Stomach (tissue), 9 donors: Measurements from ENCODE around the gene ALG9. TPM values are rescaled to one million over a fixed set of nuclear protein-coding genes. Genes with fewer than 3 reads are reported as not detected.
"Not testable (repeated sequence)": the region's sequence is repeated elsewhere in the genome, so short reads cannot be mapped to it uniquely, and the experiment has no call there.

Experiments used
- DNase-seq, 2 donors: peaks; one replicate each; pipeline versions ENCODE4 v3.0.0 to v3.0.0-alpha.2; 2013 to 2019
- H3K27ac ChIP-seq, 5 donors: fragments of 200-600 bp in 4 of 5; sonication (generic) in 4 of 5; one replicate each; pipeline ENCODE4 v1.5.1; 2013 to 2019; ENCODE audit warnings: mild to moderate bottlenecking in 1 of 5, moderate library complexity in 1 of 5
- H3K27me3 ChIP-seq, 3 donors: fragments of 200-600 bp; sonication (generic); one replicate each; pipeline ENCODE4 v1.5.1; 2017 to 2019; ENCODE audit warnings: mixed run types in 1 of 3
- H3K36me3 ChIP-seq, 4 donors: fragments of 200-600 bp; sonication (generic); 1 replicate in 3 of 4; 2 replicates in 1 of 4; pipeline ENCODE4 v1.5.1; 2016 to 2019
- H3K4me1 ChIP-seq, 4 donors: fragments of 200-600 bp; sonication (generic); one replicate each; pipeline ENCODE4 v1.5.1; 2016 to 2019
- H3K4me3 ChIP-seq, 4 donors: fragments of 200-600 bp; sonication (generic) in 3 of 4; one replicate each; pipeline ENCODE4 v1.5.1; 2016 to 2019; ENCODE audit warnings: mild to moderate bottlenecking in 1 of 4
- H3K9me3 ChIP-seq, 4 donors: fragments of 200-600 bp; sonication (generic); one replicate each; pipeline ENCODE4 v1.5.1; 2016 to 2019
- EP300 ChIP-seq: sonication (generic); formaldehyde crosslinking; IDR thresholded peaks from one replicate; pipeline ENCODE4 v1.6.1; 2017; ENCODE audit warnings: antibody characterized with exemption
- POLR2A ChIP-seq, 4 donors: fragments of 450-650 bp; IDR thresholded peaks; one replicate each; pipeline ENCODE4 v1.6.1; 2016; ENCODE audit warnings: antibody characterized with exemption in 4 of 4, control low read depth in 2 of 4, mild to moderate bottlenecking in 1 of 4, moderate library complexity in 1 of 4
- POLR2AphosphoS5 ChIP-seq, 3 donors: sonication (generic); formaldehyde crosslinking; IDR thresholded peaks; one replicate each; pipeline ENCODE4 v1.6.1; 2016; ENCODE audit warnings: antibody characterized with exemption in 3 of 3
- WGBS, 5 donors: extraction: QIAGEN DNeasy Blood & Tissue Kit in 3 of 5; methylation state at CpG; one replicate each; pipeline versions ENCODE4 v1.1.5 to v1.1.7; 2013 to 2018; 5-methylcytosine and 5-hydroxymethylcytosine counted together
- intact Hi-C: fragments of 100-400 bp; cut with DNase I; formaldehyde crosslinking; loops from one replicate; pipeline ENCODE4 v1.15.1; 2023; ENCODE audit warnings: low total_unique reads
- polyA plus RNA-seq, 3 donors: library from polyadenylated mRNA; stranded (reverse); fragments of 200-250 nt; gene quantifications; one replicate each; pipeline ENCODE4 v1.2.3, GENCODE V29; 2013
- total RNA-seq, 5 donors: library from RNA; depleted of rRNA; stranded (reverse); fragments of >200 nt; gene quantifications; one replicate each; pipeline versions ENCODE4 v1.1.0 to v1.2.3, GENCODE V29; 2014 to 2016
- TF ChIP-seq, protein P1 (sequence below), 7 experiments: fragments of 450-650 bp in 4 of 7; fragments of 200-600 bp in 3 of 7; sonication (generic) in 3 of 7; IDR thresholded peaks; one replicate each; pipeline ENCODE4 v1.5.1; 2016 to 2019; ENCODE audit warnings: antibody characterized with exemption in 7 of 7, control low read depth in 2 of 7, mild to moderate bottlenecking in 1 of 7
- donor health status: healthy with polysubstance abuse.
- donor health status: Bipolar disorder and iron deficiency.
- donor health status: healthy.

The ALG9 gene
- total and polyA plus RNA-seq, 8 donors, result 11.9 to 53.7 (median 25.5) TPM

DNA sequence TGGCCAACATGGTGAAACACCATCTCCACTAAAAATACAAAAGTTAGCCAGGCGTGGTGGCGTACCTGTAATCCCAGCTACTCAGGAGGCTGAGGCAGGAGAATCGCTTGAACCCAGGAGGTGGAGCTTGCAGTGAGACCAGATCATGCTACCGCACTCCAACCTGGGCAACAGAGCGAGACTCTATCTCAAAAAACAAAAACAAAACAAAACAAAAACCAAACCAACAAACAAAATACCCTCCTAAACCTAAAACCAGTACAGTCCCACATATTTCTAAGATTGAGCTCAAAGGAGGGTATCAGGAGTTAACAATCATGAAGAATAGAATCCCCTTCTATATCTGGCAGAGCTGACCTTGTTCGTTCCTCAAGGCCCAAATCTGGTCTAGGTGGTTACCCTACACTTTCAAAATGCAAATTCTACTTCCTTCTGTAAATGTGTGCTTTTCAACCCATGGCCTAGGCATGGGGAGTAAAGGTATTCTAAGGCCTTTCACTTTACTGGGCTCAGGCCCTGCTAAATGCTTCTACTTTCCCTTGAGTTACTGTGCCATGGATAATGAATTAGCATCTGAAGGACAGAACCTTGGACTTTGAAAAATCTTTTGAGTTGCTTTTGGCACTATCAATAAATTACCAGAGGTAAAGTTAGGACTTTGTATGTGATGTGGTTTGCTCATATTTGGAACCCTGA, 94.8 kb downstream of the ALG9 start:
- peaks cover 10 to 40% (median 19%) of the 10 kb centered on the region in 4 donors for H3K4me1 ChIP-seq
- no peaks in the 10 kb centered on the region for H3K9me3 ChIP-seq
- H3K36me3 ChIP-seq, result no peaks in the 10 kb centered on the region
- no peak for TF ChIP-seq POLR2A (IDR thresholded peaks at IDR 0.05)
- TF ChIP-seq, protein P1, sequence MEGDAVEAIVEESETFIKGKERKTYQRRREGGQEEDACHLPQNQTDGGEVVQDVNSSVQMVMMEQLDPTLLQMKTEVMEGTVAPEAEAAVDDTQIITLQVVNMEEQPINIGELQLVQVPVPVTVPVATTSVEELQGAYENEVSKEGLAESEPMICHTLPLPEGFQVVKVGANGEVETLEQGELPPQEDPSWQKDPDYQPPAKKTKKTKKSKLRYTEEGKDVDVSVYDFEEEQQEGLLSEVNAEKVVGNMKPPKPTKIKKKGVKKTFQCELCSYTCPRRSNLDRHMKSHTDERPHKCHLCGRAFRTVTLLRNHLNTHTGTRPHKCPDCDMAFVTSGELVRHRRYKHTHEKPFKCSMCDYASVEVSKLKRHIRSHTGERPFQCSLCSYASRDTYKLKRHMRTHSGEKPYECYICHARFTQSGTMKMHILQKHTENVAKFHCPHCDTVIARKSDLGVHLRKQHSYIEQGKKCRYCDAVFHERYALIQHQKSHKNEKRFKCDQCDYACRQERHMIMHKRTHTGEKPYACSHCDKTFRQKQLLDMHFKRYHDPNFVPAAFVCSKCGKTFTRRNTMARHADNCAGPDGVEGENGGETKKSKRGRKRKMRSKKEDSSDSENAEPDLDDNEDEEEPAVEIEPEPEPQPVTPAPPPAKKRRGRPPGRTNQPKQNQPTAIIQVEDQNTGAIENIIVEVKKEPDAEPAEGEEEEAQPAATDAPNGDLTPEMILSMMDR (IDR thresholded peaks at IDR 0.05), result no peak
- no peak for TF ChIP-seq POLR2AphosphoS5 (IDR thresholded peaks at IDR 0.05)
- TF ChIP-seq EP300, result no peak
- intact Hi-C loops, result no loop called here
- peak overlapping the region in 4 of 5 donors; percentile 9 to 73 (median 49) for H3K27ac ChIP-seq
- no peak overlapping the region for H3K4me3 ChIP-seq
- 81 to 86% (median 83%) methylated on average over 6 of the region's 6 CpGs for WGBS, 5 donors
- DNase-seq, result peak in 1 of 2 donors; percentile 16
- H3K27me3 ChIP-seq, result no peaks in the 10 kb centered on the region

DNA sequence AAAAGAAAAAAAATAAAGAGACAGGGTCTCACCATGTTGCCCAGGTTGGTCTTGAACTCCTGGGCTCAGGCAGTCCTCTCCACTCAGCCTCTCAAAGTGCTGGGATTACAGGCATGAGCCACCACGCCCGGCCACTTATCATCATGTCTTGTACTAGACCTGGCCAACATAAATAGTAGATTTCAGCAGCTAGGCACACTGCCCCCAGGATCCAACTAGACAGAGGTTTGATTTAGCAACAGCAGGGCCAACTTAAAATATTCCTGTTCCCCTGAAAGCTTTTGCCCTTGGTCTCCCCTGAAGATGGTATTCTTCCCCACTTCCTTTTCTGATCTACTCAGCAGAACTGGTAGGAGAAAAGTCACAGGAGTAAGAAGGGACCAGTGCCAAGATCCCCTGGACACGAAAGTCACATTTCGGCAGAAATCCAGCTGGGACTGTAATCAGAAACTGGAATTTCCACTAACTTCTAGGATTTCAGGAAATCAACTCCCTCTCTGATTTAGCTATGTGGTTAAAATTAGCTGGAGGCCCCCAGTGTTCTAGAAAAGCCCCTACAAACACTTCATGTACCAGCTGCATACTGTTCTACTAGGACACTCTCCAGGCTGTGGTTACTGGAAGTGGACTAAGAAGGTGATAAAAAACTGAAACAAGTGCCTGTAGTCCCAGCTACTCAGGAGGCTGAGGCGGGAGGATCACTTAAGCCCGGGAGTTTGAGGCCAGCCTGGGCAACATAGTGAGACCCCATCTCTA, 96.2 kb downstream of the ALG9 start:
- peak overlapping the region; percentile 23 to 73 (median 55) for H3K27ac ChIP-seq
- H3K4me3 ChIP-seq, result no peak overlapping the region
- H3K4me1 ChIP-seq, result peaks cover 10 to 40% (median 19%) of the 10 kb centered on the region in 4 donors
- no peaks in the 10 kb centered on the region for H3K9me3 ChIP-seq
- H3K27me3 ChIP-seq, result no peaks in the 10 kb centered on the region
- DNase-seq, result peak; percentile 49 to 59
- intact Hi-C loops, result no loop called here
- WGBS, 5 donors, result 28 to 54% (median 38%) methylated on average over 6 of the region's 6 CpGs
- TF ChIP-seq POLR2AphosphoS5 (IDR thresholded peaks at IDR 0.05) (no peak), POLR2A (IDR thresholded peaks at IDR 0.05) (no peak), EP300 (no peak)
- TF ChIP-seq, protein P1 (IDR thresholded peaks at IDR 0.05), result no peak
- H3K36me3 ChIP-seq, result no peaks in the 10 kb centered on the region

DNA sequence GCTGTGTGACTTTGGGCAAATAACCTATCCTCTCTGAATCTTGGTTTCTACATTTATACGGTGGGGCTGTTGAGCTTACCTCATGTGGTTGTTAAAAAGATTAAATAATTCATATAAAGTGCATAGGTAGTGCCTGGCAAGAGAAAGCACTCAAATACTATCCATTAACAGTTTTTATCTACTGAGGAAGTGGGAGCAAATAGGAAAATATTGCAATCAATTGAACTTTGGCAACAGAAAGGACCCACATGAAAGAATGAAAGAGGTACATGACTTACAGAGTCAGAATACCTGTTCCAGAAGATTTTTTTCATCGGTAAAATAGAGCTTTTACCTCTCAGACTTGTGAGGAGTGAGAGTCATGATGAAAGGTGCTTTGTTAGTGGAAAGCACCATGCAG, 98.8 kb downstream of the ALG9 start:
- 26 to 61% (median 55%) methylated on average over 2 of the region's 2 CpGs for WGBS, 5 donors
- H3K27ac ChIP-seq, result peak overlapping the region in 1 of 5 donors; percentile 29
- intact Hi-C loops, result no loop called here

DNA sequence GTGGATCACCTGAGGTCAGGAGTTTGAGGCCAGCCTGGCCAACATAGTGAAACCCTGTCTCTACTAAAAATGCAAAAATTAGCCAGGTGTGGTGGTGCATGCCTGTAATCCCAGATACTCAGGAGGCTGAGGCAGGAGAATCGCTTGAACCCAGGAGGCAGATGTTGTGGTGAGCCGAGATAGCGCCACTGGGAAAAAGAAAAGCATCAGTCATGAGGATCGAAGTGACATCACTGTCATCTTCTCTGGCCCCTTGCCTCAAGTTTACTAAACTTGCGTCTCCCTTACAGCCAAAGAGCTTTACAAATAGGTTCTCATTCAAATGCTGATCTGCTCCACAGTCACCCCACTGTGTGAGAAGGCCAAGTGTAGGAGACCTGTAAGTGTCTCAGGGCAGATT, 100.2 kb downstream of the ALG9 start:
- H3K36me3 ChIP-seq, H3K4me3 ChIP-seq, H3K27ac ChIP-seq, H3K9me3 ChIP-seq, H3K27me3 ChIP-seq, intact Hi-C loops, DNase-seq: not testable (repeated sequence)
- H3K4me1 ChIP-seq, result peaks cover 10 to 35% (median 23%) of the 10 kb centered on the region in 4 donors
- 92 to 96% (median 94%) methylated on average over 5 of the region's 5 CpGs for WGBS, 5 donors

More for the DNA sequence above, 98.8 kb downstream of the ALG9 start:
- H3K4me3 ChIP-seq, result no peak overlapping the region
- TF ChIP-seq POLR2AphosphoS5 (IDR thresholded peaks at IDR 0.05) (no peak), EP300 (no peak), POLR2A (IDR thresholded peaks at IDR 0.05) (no peak)
- TF ChIP-seq, protein P1 (IDR thresholded peaks at IDR 0.05), result no peak
- no peaks in the 10 kb centered on the region for H3K9me3 ChIP-seq
- DNase-seq, result no peak
- no peaks in the 10 kb centered on the region for H3K27me3 ChIP-seq
- H3K36me3 ChIP-seq, result no peaks in the 10 kb centered on the region
- H3K4me1 ChIP-seq, result peaks cover 10 to 36% (median 18%) of the 10 kb centered on the region in 4 donors
